Measurements from ENCODE around the gene NEMP1. TPM values are rescaled to one million over a fixed set of nuclear protein-coding genes. Genes with fewer than 3 reads are reported as not detected.

Gene NEMP1
- total RNA-seq, 2 experiments from 2014 or later, result 76.1 to 80.6 TPM

- Mint-ChIP-seq H3K36me3 (ENCODE audit: low read depth) (no peaks in the 10 kb centered on the region), H3K27ac (no peak within 1 kb of the TSS), H3K4me3 (no peak within 1 kb of the TSS), H3K4me1 (ENCODE audit: low read depth) (peaks cover 17% of the 10 kb centered on the region), H3K27me3 (no peaks in the 10 kb centered on the region), H3K9me3 (no peaks in the 10 kb centered on the region)
- DNase-seq (no peak), ATAC-seq (no peak)
- intact Hi-C loops (cut with micrococcal nuclease), result no loop called here
- TF ChIP-seq CTCF (IDR thresholded peaks at IDR 0.05), result no peak
- CTCF ChIA-PET, result interaction anchor here (0.7 to 5.0 kb wide), 10 partner anchors 8 to 167 kb away, joined by 3 to 25 read pairs (median 4); no protein-coding TSS in a partner anchor
- POLR2A ChIA-PET, result interaction anchor here (0.9 to 1.7 kb wide), 4 partner anchors 9 to 291 kb away, joined by 3 to 5 read pairs (median 4); partner anchors contain the start of gene NACA
Measured at GRCh38 chr12:57016348-57016747, 62.2 kb downstream of the NEMP1 start, which contains the start of gene TAC3. TAC3 (minus strand) TSS chr12:57016529; CDS start chr12:57015797, 732 bp downstream.

GRCh38 chr12:57012600-57013465 lies 65.8 kb downstream of the NEMP1 start:
- no peak for TF ChIP-seq CTCF (IDR thresholded peaks at IDR 0.05)
- ChIA-PET POLR2A (interaction anchor here (0.5 to 0.9 kb wide), 4 partner anchors 14 to 75 kb away, joined by 3 read pairs; partner anchors contain the start of gene MYO1A), CTCF (interaction anchor here (0.6 to 3.9 kb wide), 7 partner anchors 11 to 292 kb away, joined by 3 to 23 read pairs (median 5); no protein-coding TSS in a partner anchor)
- Mint-ChIP-seq H3K4me3 (no peak overlapping the region), H3K36me3 (ENCODE audit: low read depth) (no peaks in the 10 kb centered on the region), H3K27me3 (no peaks in the 10 kb centered on the region), H3K27ac (no peak overlapping the region), H3K9me3 (no peaks in the 10 kb centered on the region), H3K4me1 (ENCODE audit: low read depth) (peaks cover 23% of the 10 kb centered on the region)
- intact Hi-C loops (cut with micrococcal nuclease), result no loop called here
- DNase-seq, result no peak
- no peak for ATAC-seq

GRCh38 chr12:57011438-57012424 lies 66.9 kb downstream of the NEMP1 start:
- Mint-ChIP-seq H3K9me3 (no peaks in the 10 kb centered on the region), H3K4me1 (ENCODE audit: low read depth) (peaks cover 33% of the 10 kb centered on the region), H3K27ac (no peak overlapping the region), H3K27me3 (no peaks in the 10 kb centered on the region), H3K36me3 (ENCODE audit: low read depth) (no peaks in the 10 kb centered on the region), H3K4me3 (no peak overlapping the region)
- DNase-seq (peak; percentile 42), ATAC-seq (peak; percentile 70)
- TF ChIP-seq CTCF (IDR thresholded peaks at IDR 0.05), result no peak
- POLR2A ChIA-PET, result interaction anchor here (0.5 to 1.0 kb wide), 5 partner anchors 13 to 99 kb away, joined by 3 read pairs; partner anchors contain the start of genes MYO1A and STAT6
- intact Hi-C loops (cut with micrococcal nuclease), result no loop called here
- CTCF ChIA-PET, result interaction anchor here (0.6 to 3.9 kb wide), 12 partner anchors 9 to 291 kb away, joined by 3 to 23 read pairs (median 3); no protein-coding TSS in a partner anchor

DNA sequence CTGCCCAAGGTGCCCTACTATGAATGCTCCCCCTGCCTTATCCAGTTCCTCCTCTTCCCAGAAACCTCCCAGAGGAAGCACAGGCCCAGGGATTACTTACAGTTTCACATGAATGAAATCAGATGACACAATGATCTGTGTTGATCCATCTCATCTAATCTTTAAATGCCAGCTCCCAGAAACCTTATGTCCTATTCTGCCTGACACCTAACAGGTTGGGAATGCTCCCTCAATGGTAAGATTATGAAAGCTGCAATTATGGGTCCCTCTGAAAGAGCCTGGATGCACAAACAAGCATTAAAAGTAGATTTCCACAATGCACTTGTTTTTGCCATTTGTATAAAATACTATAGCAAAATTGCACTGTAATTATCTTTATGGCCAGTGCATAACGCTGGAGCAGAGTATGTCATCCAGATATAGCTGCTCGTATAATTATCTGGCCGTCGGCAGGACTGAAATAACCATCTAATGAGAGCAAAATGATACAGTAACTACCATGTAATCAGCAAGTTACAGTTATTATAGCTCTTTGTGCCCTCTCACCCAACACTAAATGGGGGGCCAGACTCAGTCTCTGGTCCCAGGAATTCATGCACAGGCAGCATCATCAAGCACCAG lies 67.9 kb downstream of the NEMP1 start:
- ATAC-seq (no peak), DNase-seq (no peak)
- Mint-ChIP-seq H3K27ac (no peak overlapping the region), H3K27me3 (no peaks in the 10 kb centered on the region), H3K9me3 (no peaks in the 10 kb centered on the region), H3K36me3 (ENCODE audit: low read depth) (no peaks in the 10 kb centered on the region), H3K4me3 (no peak overlapping the region), H3K4me1 (ENCODE audit: low read depth) (peaks cover 34% of the 10 kb centered on the region)
- ChIA-PET CTCF (interaction anchor here (0.6 to 3.9 kb wide), 14 partner anchors 9 to 203 kb away, joined by 3 to 23 read pairs (median 3); no protein-coding TSS in a partner anchor), POLR2A (interaction anchor here (0.9 to 1.0 kb wide), 2 partner anchors 100 to 229 kb away, joined by 3 read pairs; partner anchors contain the start of gene STAT6)
- intact Hi-C loops (cut with micrococcal nuclease), result no loop called here
- TF ChIP-seq CTCF (IDR thresholded peaks at IDR 0.05), result no peak
